Measurements from ENCODE around the gene PRR22. TPM values are rescaled to one million over a fixed set of nuclear protein-coding genes. Genes with fewer than 3 reads are reported as not detected.

PRR22 gene
- total and polyA plus RNA-seq, 2 donors (not counting 1 experiment from before 2014, with no cell fraction given) = 3.4 to 5.6 TPM

GRCh38 chr19:5832061-5832460 lies 47.5 kb upstream of the PRR22 start:
- Mint-ChIP-seq H3K4me3 (no peak overlapping the region), H3K4me1 (peaks cover 15% of the 10 kb centered on the region), H3K9me3 (ENCODE audit: insufficient read depth) (no peaks in the 10 kb centered on the region), H3K27ac (no peak overlapping the region), H3K27me3 (peaks cover 4% of the 10 kb centered on the region)
- peaks cover 0 to 27% (median 7%) of the 10 kb centered on the region in 4 experiments for H3K27me3 ChIP-seq (replicated peaks in 1 of 4; ENCODE audit: control extremely low read depth in 1 of 4, control insufficient read depth in 3 of 4, insufficient read depth in 4 of 4, low read length in 3 of 4)
- no peak overlapping the region for H3K9ac ChIP-seq (ENCODE audit: low read length)
- H3K36me3 ChIP-seq (replicated peaks in 1 of 2; ENCODE audit: control extremely low read depth in 1 of 2, control insufficient read depth in 1 of 2, extremely low read depth in 1 of 2, insufficient read depth in 2 of 2, low read length in 1 of 2) = no peaks in the 10 kb centered on the region
- no peak for DNase-seq
- H2AFZ ChIP-seq (ENCODE audit: insufficient read depth, low read depth, low read length, poor library complexity, severe bottlenecking) = no peak overlapping the region
- ChIA-PET POLR2A (no interaction called here), CTCF (interaction anchor here (0.6 kb wide), 1 partner anchor 249 kb away, joined by 3 read pairs; no protein-coding TSS in a partner anchor)
- ATAC-seq (ENCODE audit: low read depth) = no peak
- no peak overlapping the region for H3K4me3 ChIP-seq (ENCODE audit: control extremely low read depth in 1 of 5, extremely low read depth in 1 of 5, insufficient read depth in 1 of 5, low read depth in 2 of 5, low read length in 4 of 5)
- intact Hi-C loops (cut with micrococcal nuclease) = no loop called here
- no peak overlapping the region for H3K4me2 ChIP-seq (replicated peaks; ENCODE audit: low read depth, low read length, poor library complexity, severe bottlenecking)
- no peak for TF ChIP-seq EZH2 (IDR thresholded peaks at IDR 0.05; ENCODE audit: borderline replicate concordance, insufficient read depth, low read depth, low read length, poor library complexity, severe bottlenecking)
- peaks cover 0 to 33% (median 0%) of the 10 kb centered on the region in 3 donors for H3K9me3 ChIP-seq (ENCODE audit: control extremely low read depth in 1 of 3, control insufficient read depth in 2 of 3, insufficient read depth in 1 of 3, low read length in 2 of 3)
- no peaks in the 10 kb centered on the region for H4K20me1 ChIP-seq (ENCODE audit: control insufficient read depth, insufficient read depth, low read length, poor library complexity, severe bottlenecking)
- WGBS (ENCODE audit: insufficient coverage) = 96% methylated on average over 22 of the region's 22 CpGs
- H3K4me1 ChIP-seq (ENCODE audit: control insufficient read depth in 2 of 2, insufficient read depth in 2 of 2, low read length in 2 of 2) = peaks cover 12 to 22% of the 10 kb centered on the region in 2 donors
- H3K79me2 ChIP-seq (ENCODE audit: control insufficient read depth, insufficient read depth, low read length) = no peaks in the 10 kb centered on the region
- no peak overlapping the region for H3K27ac ChIP-seq (ENCODE audit: low read length in 2 of 2)

- Mint-ChIP-seq H3K4me1 (peaks cover 17% of the 10 kb centered on the region), H3K9me3 (ENCODE audit: insufficient read depth) (no peaks in the 10 kb centered on the region), H3K4me3 (no peak overlapping the region), H3K27ac (no peak overlapping the region), H3K27me3 (peaks cover 4% of the 10 kb centered on the region)
- 96% methylated on average over 6 of the region's 9 CpGs for WGBS (ENCODE audit: insufficient coverage)
- Histone ChIP-seq H3K4me1 (ENCODE audit: control insufficient read depth in 2 of 2, insufficient read depth in 2 of 2, low read length in 2 of 2) (peaks cover 16 to 30% of the 10 kb centered on the region in 2 donors), H3K9ac (ENCODE audit: low read length) (no peak overlapping the region), H3K79me2 (ENCODE audit: control insufficient read depth, insufficient read depth, low read length) (no peaks in the 10 kb centered on the region), H3K9me3 (ENCODE audit: control extremely low read depth in 1 of 3, control insufficient read depth in 2 of 3, insufficient read depth in 1 of 3, low read length in 2 of 3) (peaks cover 0 to 41% (median 0%) of the 10 kb centered on the region in 3 donors), H3K4me2 (replicated peaks; ENCODE audit: low read depth, low read length, poor library complexity, severe bottlenecking) (no peak overlapping the region), H3K27me3 (replicated peaks in 1 of 4; ENCODE audit: control extremely low read depth in 1 of 4, control insufficient read depth in 3 of 4, insufficient read depth in 4 of 4, low read length in 3 of 4) (peaks cover 0 to 28% (median 7%) of the 10 kb centered on the region in 4 experiments), H3K4me3 (ENCODE audit: control extremely low read depth in 1 of 5, extremely low read depth in 1 of 5, insufficient read depth in 1 of 5, low read depth in 2 of 5, low read length in 4 of 5) (no peak overlapping the region), H4K20me1 (ENCODE audit: control insufficient read depth, insufficient read depth, low read length, poor library complexity, severe bottlenecking) (no peaks in the 10 kb centered on the region), H3K27ac (ENCODE audit: low read length in 2 of 2) (no peak overlapping the region), H3K36me3 (replicated peaks in 1 of 2; ENCODE audit: control extremely low read depth in 1 of 2, control insufficient read depth in 1 of 2, extremely low read depth in 1 of 2, insufficient read depth in 2 of 2, low read length in 1 of 2) (no peaks in the 10 kb centered on the region), H2AFZ (ENCODE audit: insufficient read depth, low read depth, low read length, poor library complexity, severe bottlenecking) (no peak overlapping the region)
- intact Hi-C loops (cut with micrococcal nuclease) = no loop called here
- POLR2A ChIA-PET = no interaction called here
- CTCF ChIA-PET = interaction anchor here (1.1 kb wide), 1 partner anchor 27 kb away, joined by 3 read pairs; no protein-coding TSS in a partner anchor
- DNase-seq (no peak), ATAC-seq (ENCODE audit: low read depth) (no peak)
- TF ChIP-seq CTCF (IDR thresholded peaks at IDR 0.05) (no peak), EZH2 (IDR thresholded peaks at IDR 0.05; ENCODE audit: borderline replicate concordance, insufficient read depth, low read depth, low read length, poor library complexity, severe bottlenecking) (no peak)
Measured at GRCh38 chr19:5831159-5831558, 46.6 kb upstream of the PRR22 start.
